ENCODE results near the gene HSF5.

Gene HSF5

DNA sequence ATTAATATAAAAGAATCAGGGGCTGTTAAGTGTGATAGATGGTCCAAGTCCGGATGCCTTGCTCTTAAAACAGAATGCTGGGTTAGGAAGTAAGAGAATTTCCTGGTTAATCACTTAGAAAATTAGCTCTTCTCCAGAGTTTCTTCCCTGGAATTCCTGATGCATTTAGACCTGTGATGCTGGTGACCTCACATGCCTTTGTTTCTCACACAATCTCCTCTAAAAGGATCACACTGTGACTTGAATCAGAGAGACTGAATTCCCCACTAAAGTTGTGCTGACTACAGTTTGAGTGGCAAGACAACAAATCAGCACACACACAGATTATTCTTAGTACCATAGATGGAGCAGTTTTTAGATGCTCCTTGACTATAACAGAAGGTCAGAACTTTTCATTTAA, 66.5 kb downstream of the HSF5 start:
- no peak overlapping the region for H3K4me3 ChIP-seq (replicated peaks; ENCODE audit: low read depth, low read length)
- no peaks in the 10 kb centered on the region for H3K36me3 ChIP-seq (ENCODE audit: control insufficient read depth, insufficient read depth, low read length)
- no peaks in the 10 kb centered on the region for H3K27me3 ChIP-seq (replicated peaks; ENCODE audit: control insufficient read depth, insufficient read depth, low read length)
- no peak for DNase-seq (ENCODE audit: extremely low read depth, insufficient read length)
- no peak for TF ChIP-seq CTCF (IDR thresholded peaks at IDR 0.05; ENCODE audit: insufficient read depth, low read length, poor library complexity, severe bottlenecking)

- no peaks in the 10 kb centered on the region for H3K27me3 ChIP-seq (replicated peaks; ENCODE audit: control insufficient read depth, insufficient read depth, low read length)
- H3K4me3 ChIP-seq (replicated peaks; ENCODE audit: low read depth, low read length) = no peak overlapping the region
- no peak for TF ChIP-seq CTCF (IDR thresholded peaks at IDR 0.05; ENCODE audit: insufficient read depth, low read length, poor library complexity, severe bottlenecking)
- no peak for DNase-seq (ENCODE audit: extremely low read depth, insufficient read length)
- H3K36me3 ChIP-seq (ENCODE audit: control insufficient read depth, insufficient read depth, low read length) = no peaks in the 10 kb centered on the region
Measured at GRCh38 chr17:58420827-58421226, 67.4 kb downstream of the HSF5 start.

- peak; percentile 78 for DNase-seq (ENCODE audit: extremely low read depth, insufficient read length)
- peak; percentile 87 for TF ChIP-seq CTCF (IDR thresholded peaks at IDR 0.05; ENCODE audit: insufficient read depth, low read length, poor library complexity, severe bottlenecking)
- Histone ChIP-seq H3K4me3 (replicated peaks; ENCODE audit: low read depth, low read length) (no peak within 1 kb of the TSS), H3K36me3 (ENCODE audit: control insufficient read depth, insufficient read depth, low read length) (no peaks in the 10 kb centered on the region), H3K27me3 (replicated peaks; ENCODE audit: control insufficient read depth, insufficient read depth, low read length) (no peaks in the 10 kb centered on the region)
Measured at GRCh38 chr17:58417300-58418092, 70.7 kb downstream of the HSF5 start, which contains the start of gene RNF43. TSS of gene RNF43 (minus strand) at chr17:58417534. CDS start at chr17:58415577, 1,957 bp downstream.

DNA sequence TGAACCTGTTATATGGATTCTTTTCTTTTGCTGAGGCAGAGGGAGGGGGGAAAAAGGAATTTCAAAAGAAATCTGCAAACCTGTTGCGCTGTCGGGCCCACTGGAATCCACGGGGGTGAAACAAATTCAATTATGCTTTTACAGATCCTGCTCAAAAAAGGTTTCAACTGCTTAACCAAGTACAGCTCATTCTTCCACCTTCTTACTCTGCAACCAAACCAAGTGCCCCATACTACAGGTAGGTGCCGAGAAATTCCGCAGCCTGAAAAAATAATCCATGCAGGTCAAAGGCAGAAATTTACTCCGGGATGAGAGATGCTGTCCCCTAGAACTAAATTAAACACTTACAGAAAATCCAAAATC, 71.3 kb downstream of the HSF5 start:
- no peaks in the 10 kb centered on the region for H3K27me3 ChIP-seq (replicated peaks; ENCODE audit: control insufficient read depth, insufficient read depth, low read length)
- H3K36me3 ChIP-seq (ENCODE audit: control insufficient read depth, insufficient read depth, low read length) = no peaks in the 10 kb centered on the region
- TF ChIP-seq CTCF (IDR thresholded peaks at IDR 0.05; ENCODE audit: insufficient read depth, low read length, poor library complexity, severe bottlenecking) = no peak
- no peak overlapping the region for H3K4me3 ChIP-seq (replicated peaks; ENCODE audit: low read depth, low read length)
- no peak for DNase-seq (ENCODE audit: extremely low read depth, insufficient read length)

GRCh38 chr17:58416396-58416795, 71.8 kb downstream of the HSF5 start:
- Histone ChIP-seq H3K36me3 (ENCODE audit: control insufficient read depth, insufficient read depth, low read length) (no peaks in the 10 kb centered on the region), H3K27me3 (replicated peaks; ENCODE audit: control insufficient read depth, insufficient read depth, low read length) (no peaks in the 10 kb centered on the region), H3K4me3 (replicated peaks; ENCODE audit: low read depth, low read length) (no peak overlapping the region)
- no peak for DNase-seq (ENCODE audit: extremely low read depth, insufficient read length)
- no peak for TF ChIP-seq CTCF (IDR thresholded peaks at IDR 0.05; ENCODE audit: insufficient read depth, low read length, poor library complexity, severe bottlenecking)

Data from GM06990 (cell line).